ENCODE measurements around the gene SRD5A1. TPM values are rescaled to one million over a fixed set of nuclear protein-coding genes. Genes with fewer than 3 reads are reported as not detected.

SRD5A1 gene
- total and polyA plus RNA-seq, 2 of the 8 experiments (the other 6 are each of a cell fraction or from before 2014, with no cell fraction given), result 34.7 to 42.4 TPM

- no peak for FAIRE-seq
- Histone ChIP-seq H2BK5ac (ENCODE audit: low read depth, low read length) (no peak overlapping the region), H3K14ac (ENCODE audit: insufficient read length) (no peak overlapping the region), H2BK20ac (ENCODE audit: low read length) (no peak overlapping the region), H4K91ac (replicated peaks; ENCODE audit: insufficient read length, low read length) (no peak overlapping the region), H2BK12ac (ENCODE audit: low read depth, low read length) (no peak overlapping the region), H3K79me2 (ENCODE audit: control insufficient read depth in 1 of 2, insufficient read depth in 2 of 2, low read length in 2 of 2) (no peaks in the 10 kb centered on the region), H3K18ac (ENCODE audit: extremely low read depth, low read length) (no peak overlapping the region), H2AK5ac (ENCODE audit: low read depth, low read length) (no peak overlapping the region), H3K4ac (replicated peaks; ENCODE audit: insufficient read length, low read depth, low read length) (no peak overlapping the region), H3K4me2 (ENCODE audit: insufficient read depth in 1 of 2, low read depth in 2 of 2, low read length in 2 of 2) (no peak overlapping the region), H3K56ac (replicated peaks; ENCODE audit: insufficient read length, low read depth, low read length) (no peak overlapping the region), H4K8ac (ENCODE audit: extremely low read depth, insufficient read depth, low read length) (no peak overlapping the region), H3K23me2 (ENCODE audit: low read depth, low read length) (no peaks in the 10 kb centered on the region), H3K27me3 (replicated peaks in 1 of 4; ENCODE audit: control insufficient read depth in 3 of 4, extremely low read depth in 1 of 4, insufficient read depth in 3 of 4, low read length in 3 of 4) (no peaks in the 10 kb centered on the region), H4K5ac (ENCODE audit: insufficient read length, low read depth, low read length) (no peak overlapping the region), H3K27ac (ENCODE audit: low read depth, low read length) (no peak overlapping the region), H3K4me3 (ENCODE audit: extremely low read depth in 1 of 4, insufficient read depth in 2 of 4, low read depth in 3 of 4, low read length in 4 of 4) (no peak overlapping the region), H4K20me1 (replicated peaks in 1 of 2; ENCODE audit: control insufficient read depth in 1 of 2, insufficient read depth in 2 of 2, low read length in 2 of 2) (peaks cover 5 to 6% of the 10 kb centered on the region in 2 experiments), H2BK15ac (ENCODE audit: low read length) (no peak overlapping the region), H3K23ac (ENCODE audit: insufficient read length) (no peak overlapping the region), H3K9me3 (ENCODE audit: insufficient read depth in 2 of 2, low read depth in 1 of 2, low read length in 1 of 2) (no peaks in the 10 kb centered on the region), H2BK120ac (replicated peaks; ENCODE audit: low read depth, low read length) (no peak overlapping the region), H3K36me3 (ENCODE audit: control insufficient read depth in 2 of 4, insufficient read depth in 4 of 4, low read length in 3 of 4) (peaks cover 21 to 53% (median 39%) of the 10 kb centered on the region in 4 experiments), H3K79me1 (ENCODE audit: low read depth, low read length) (no peaks in the 10 kb centered on the region), H2AFZ (ENCODE audit: low read length) (no peak overlapping the region), H3K4me1 (replicated peaks in 1 of 4; ENCODE audit: control insufficient read depth in 3 of 4, insufficient read depth in 4 of 4, low read length in 3 of 4) (no peaks in the 10 kb centered on the region), H3K9ac (replicated peaks in 1 of 4; ENCODE audit: extremely low read depth in 1 of 4, low read depth in 3 of 4, low read length in 3 of 4) (no peak overlapping the region)
- POLR2A ChIA-PET (ENCODE audit: partially characterized antibody), result interaction anchor here (1.1 to 2.3 kb wide), 3 partner anchors 11 to 18 kb away, joined by 3 to 7 read pairs (median 4); no protein-coding TSS in a partner anchor
- CTCF ChIA-PET (ENCODE audit: partially characterized antibody), result no interaction called here
- 94% methylated on average over 6 of the region's 6 CpGs; no CpG with 5 or more reads in 1 of the 2 experiments for WGBS, 2 experiments (ENCODE audit: extremely low coverage in 1 of 2, insufficient coverage in 1 of 2, insufficient read length in 1 of 2, insufficient replicate concordance in 2 of 2, low coverage in 1 of 2, low lambda C conversion rate in 2 of 2, missing lambda C conversion rate in 1 of 2)
- DNase-seq (ENCODE audit: low read depth in 1 of 2, low spot score in 2 of 2), result no peak
- TF ChIP-seq BRCA1 (IDR thresholded peaks at IDR 0.05; ENCODE audit: low read depth, low read length) (no peak), CTCF (IDR thresholded peaks at IDR 0.05; ENCODE audit: control extremely low read depth in 1 of 3, insufficient read depth in 1 of 3, low read depth in 1 of 3, low read length in 3 of 3) (no peak), RNF2 (IDR thresholded peaks at IDR 0.05; ENCODE audit: borderline replicate concordance, low read depth, low read length, missing control alignments, poor library complexity, severe bottlenecking) (no peak), POLR2A (IDR thresholded peaks at IDR 0.05; ENCODE audit: control extremely low read depth in 1 of 2, low read depth in 2 of 2, low read length in 2 of 2) (no peak), KDM4A (IDR thresholded peaks at IDR 0.05; ENCODE audit: low read depth, low read length, severe bottlenecking) (no peak), GABPA (IDR thresholded peaks at IDR 0.05; ENCODE audit: borderline replicate concordance, insufficient read depth, low read length) (no peak), SP4 (IDR thresholded peaks at IDR 0.05; ENCODE audit: low read length) (no peak), MAX (IDR thresholded peaks at IDR 0.05) (no peak), JUND (IDR thresholded peaks at IDR 0.05; ENCODE audit: low read length) (no peak), CHD1 (IDR thresholded peaks at IDR 0.05; ENCODE audit: low read depth, low read length) (no peak), MAFK (IDR thresholded peaks at IDR 0.05; ENCODE audit: low read depth, low read length) (no peak), NANOG (IDR thresholded peaks at IDR 0.05; ENCODE audit: insufficient read depth, low read depth, low read length, poor library complexity, severe bottlenecking) (no peak)
Measured at GRCh38 chr5:6597557-6597956, 35.7 kb upstream of the SRD5A1 start.

All from H1 (cell line).